ENCODE results near the gene DAZ1.
"Not testable (repeated sequence)": the region's sequence is repeated elsewhere in the genome, so short reads cannot be mapped to it uniquely, and the experiment has no call there.

DNA sequence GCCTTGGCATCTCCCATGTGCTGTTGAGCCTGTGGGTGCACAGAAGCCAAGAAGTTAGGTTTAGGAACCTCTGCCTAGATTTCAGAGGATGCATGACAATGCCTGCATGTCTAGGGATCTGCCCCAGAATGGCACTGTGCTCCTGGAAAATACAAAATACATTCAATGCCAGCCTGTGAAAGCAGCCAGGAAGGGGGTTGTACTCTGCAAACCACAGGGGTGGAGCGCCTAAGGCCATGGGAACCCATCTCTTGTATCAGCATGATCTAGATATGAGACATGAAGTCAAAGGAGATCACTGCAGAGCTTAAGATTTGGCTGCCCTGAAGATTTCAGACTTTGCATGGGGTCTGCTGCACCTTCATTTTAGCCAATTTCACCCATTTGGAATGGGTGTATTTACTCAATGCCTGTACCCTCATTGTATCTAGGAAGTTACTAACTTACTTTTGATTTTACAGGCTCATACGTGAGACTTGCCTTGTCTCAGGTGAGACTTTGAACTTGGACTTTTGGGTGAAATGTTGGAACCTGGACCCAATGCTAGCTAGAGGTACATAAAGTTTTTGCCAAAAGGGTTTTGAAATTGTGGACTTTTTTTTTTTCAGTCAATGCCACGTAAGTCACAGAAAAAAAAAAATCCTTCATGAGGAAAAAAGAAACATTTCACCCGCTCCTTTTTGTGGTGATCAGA lies 11.1 kb upstream of the DAZ1 start:
- TF ChIP-seq, protein P1, sequence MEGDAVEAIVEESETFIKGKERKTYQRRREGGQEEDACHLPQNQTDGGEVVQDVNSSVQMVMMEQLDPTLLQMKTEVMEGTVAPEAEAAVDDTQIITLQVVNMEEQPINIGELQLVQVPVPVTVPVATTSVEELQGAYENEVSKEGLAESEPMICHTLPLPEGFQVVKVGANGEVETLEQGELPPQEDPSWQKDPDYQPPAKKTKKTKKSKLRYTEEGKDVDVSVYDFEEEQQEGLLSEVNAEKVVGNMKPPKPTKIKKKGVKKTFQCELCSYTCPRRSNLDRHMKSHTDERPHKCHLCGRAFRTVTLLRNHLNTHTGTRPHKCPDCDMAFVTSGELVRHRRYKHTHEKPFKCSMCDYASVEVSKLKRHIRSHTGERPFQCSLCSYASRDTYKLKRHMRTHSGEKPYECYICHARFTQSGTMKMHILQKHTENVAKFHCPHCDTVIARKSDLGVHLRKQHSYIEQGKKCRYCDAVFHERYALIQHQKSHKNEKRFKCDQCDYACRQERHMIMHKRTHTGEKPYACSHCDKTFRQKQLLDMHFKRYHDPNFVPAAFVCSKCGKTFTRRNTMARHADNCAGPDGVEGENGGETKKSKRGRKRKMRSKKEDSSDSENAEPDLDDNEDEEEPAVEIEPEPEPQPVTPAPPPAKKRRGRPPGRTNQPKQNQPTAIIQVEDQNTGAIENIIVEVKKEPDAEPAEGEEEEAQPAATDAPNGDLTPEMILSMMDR (IDR thresholded peaks at IDR 0.05; ENCODE audit: insufficient read depth, low read length, poor library complexity, severe bottlenecking), result not testable (repeated sequence)
- not testable (repeated sequence) for TF ChIP-seq EZH2phosphoT487 (conservative IDR thresholded peaks at IDR 0.05; ENCODE audit: low read length)

All from SU-DHL-6 (cell line).